Measurements from ENCODE around the gene C1orf115.

Gene C1orf115

DNA sequence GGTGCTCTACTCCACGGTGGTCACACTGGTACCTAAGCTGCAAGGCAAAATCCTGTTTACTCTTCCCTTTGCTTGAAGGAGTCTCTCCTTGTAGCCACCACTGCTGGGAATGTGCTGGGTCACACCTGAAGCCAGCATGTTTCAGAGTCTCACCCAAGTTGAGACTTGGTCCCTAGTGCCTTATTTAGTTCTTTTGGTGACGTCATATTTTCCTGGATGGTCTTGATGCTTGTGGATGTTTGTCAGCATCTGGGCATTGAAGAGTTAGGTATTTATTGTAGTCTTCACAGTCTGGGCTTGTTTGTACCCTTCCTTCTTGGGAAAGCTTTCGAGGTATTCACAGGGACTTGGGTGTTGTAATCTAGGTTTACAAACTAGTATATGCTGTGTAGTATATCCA, 52.4 kb downstream of the C1orf115 start:
- H3K27me3 ChIP-seq (ENCODE audit: insufficient read depth, low read length), result peaks cover 4% of the 10 kb centered on the region
- H3K36me3 ChIP-seq (ENCODE audit: insufficient read depth, low read length), result no peaks in the 10 kb centered on the region
- H3K4me1 ChIP-seq (ENCODE audit: insufficient read depth, low read length), result peaks cover 4% of the 10 kb centered on the region
- H2AFZ ChIP-seq (ENCODE audit: low read depth, low read length), result no peak overlapping the region
- H3K9me3 ChIP-seq (ENCODE audit: low read length), result no peaks in the 10 kb centered on the region
- H3K4me3 ChIP-seq (ENCODE audit: low read length), result no peak overlapping the region

DNA sequence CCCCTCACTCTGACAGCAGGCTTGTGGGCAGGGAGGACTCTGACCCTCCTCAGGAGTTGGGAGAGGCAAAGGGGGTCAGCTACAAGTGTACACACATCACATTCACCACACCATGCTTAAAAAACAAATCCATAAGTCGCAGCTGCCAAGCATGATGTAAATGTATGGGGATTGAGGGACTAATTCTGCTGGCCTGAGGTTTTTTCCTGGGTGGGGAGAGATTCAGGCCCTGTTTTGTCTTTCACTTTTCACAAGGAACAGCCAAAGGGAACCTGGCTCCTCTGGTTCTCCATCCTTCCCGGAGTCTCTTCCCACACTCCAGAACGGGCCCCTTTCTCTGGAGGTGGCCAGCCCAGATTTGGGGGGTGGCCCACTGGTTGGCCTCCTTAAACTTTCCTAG, 56.7 kb downstream of the C1orf115 start:
- H2AFZ ChIP-seq (ENCODE audit: low read depth, low read length), result peak overlapping the region; percentile 90
- no peaks in the 10 kb centered on the region for H3K9me3 ChIP-seq (ENCODE audit: low read length)
- H3K4me3 ChIP-seq (ENCODE audit: low read length), result no peak overlapping the region
- H3K36me3 ChIP-seq (ENCODE audit: insufficient read depth, low read length), result no peaks in the 10 kb centered on the region
- H3K27me3 ChIP-seq (ENCODE audit: insufficient read depth, low read length), result peaks cover 4% of the 10 kb centered on the region
- H3K4me1 ChIP-seq (ENCODE audit: insufficient read depth, low read length), result peaks cover 13% of the 10 kb centered on the region

DNA sequence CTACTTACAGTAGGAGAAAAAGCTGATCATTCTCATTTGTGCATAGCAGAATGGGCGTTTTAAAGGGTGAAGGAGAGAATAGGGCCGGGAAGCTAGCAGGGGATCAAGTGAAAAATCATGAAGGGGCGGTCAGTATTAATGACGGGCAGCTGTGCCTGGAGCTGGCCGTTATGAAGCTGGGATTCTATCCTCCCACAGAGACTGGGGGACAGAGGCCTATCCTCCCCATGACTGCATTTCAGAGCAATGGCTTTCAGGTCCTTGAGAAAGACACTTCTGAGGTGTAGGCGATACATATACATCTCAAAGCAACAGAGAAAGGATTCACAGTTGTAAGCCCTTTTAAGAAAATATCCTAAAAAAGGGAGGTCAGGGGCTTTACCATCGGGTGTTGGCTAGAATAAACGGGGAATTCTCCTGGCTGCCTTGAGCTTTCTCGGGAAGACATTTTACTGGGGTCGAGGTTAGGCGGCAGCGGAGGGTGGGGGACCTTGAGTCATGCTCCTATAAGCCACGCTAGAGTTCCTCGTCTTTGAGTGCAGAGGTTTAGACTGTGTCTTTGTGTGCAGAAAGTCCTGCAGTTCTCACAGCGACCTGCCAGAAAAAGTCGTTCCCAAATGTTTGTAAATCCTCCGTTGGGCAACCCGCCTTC, 57.4 kb downstream of the C1orf115 start:
- Histone ChIP-seq H3K27me3 (ENCODE audit: insufficient read depth, low read length) (peaks cover 4% of the 10 kb centered on the region), H2AFZ (ENCODE audit: low read depth, low read length) (peak overlapping the region; percentile 90), H3K9me3 (ENCODE audit: low read length) (no peaks in the 10 kb centered on the region), H3K4me1 (ENCODE audit: insufficient read depth, low read length) (peaks cover 13% of the 10 kb centered on the region), H3K36me3 (ENCODE audit: insufficient read depth, low read length) (no peaks in the 10 kb centered on the region), H3K4me3 (ENCODE audit: low read length) (peak overlapping the region; percentile 62)

DNA sequence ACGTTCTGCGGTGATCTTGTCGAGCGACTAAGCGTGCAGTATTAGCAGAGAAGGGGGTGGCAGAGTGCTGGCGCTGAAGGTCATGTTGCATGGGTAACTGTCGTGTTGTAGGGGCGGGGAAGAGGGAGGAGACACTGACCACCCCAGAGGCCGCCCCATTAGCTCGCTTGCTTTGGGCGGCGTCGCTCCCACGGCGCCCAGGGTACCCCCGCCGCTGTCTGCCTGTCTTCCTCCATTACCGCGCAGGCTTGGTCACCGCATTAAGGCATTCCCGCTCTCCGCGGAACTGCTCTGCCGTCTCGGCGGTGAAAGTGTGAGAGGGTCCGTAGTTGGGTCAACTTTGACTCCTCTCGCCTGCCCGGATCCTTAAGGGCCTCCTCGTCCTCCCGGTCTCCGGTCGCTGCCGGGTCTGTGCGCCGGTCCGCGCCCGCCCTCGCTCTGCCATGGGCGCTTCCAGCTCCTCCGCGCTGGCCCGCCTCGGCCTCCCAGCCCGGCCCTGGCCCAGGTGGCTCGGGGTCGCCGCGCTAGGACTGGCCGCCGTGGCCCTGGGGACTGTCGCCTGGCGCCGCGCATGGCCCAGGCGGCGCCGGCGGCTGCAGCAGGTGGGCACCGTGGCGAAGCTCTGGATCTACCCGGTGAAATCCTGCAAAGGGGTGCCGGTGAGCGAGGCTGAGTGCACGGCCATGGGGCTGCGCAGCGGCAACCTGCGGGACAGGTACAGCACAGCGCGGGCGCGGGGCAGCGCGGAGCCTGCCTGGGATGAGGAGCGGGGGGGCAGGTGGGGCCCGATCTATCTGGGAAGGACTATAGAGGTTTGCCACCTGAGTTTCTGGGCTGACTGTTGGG, 58.1 kb downstream of the C1orf115 start, which contains the start of gene MTARC2:
Gene MTARC2 (plus strand): TSS at position 234 of the 846 bp plus-strand sequence. CDS start 210 bp downstream, at position 444.
- Histone ChIP-seq H3K36me3 (ENCODE audit: insufficient read depth, low read length) (no peaks in the 10 kb centered on the region), H2AFZ (ENCODE audit: low read depth, low read length) (peak within 1 kb of the TSS; percentile 90), H3K4me1 (ENCODE audit: insufficient read depth, low read length) (peaks cover 13% of the 10 kb centered on the region), H3K9me3 (ENCODE audit: low read length) (no peaks in the 10 kb centered on the region), H3K4me3 (ENCODE audit: low read length) (peak within 1 kb of the TSS; percentile 62), H3K27me3 (ENCODE audit: insufficient read depth, low read length) (peaks cover 4% of the 10 kb centered on the region)

Measured in neuron (in vitro differentiated cells).